ENCODE measurements around the gene OR5B12. TPM values are rescaled to one million over a fixed set of nuclear protein-coding genes. Genes with fewer than 3 reads are reported as not detected.

OR5B12 gene
- total RNA-seq = not detected

- H3K4me1 ChIP-seq (replicated peaks) = no peaks in the 10 kb centered on the region
- H3K27ac ChIP-seq = no peak within 1 kb of the TSS
- no peaks in the 10 kb centered on the region for H3K27me3 ChIP-seq (replicated peaks; ENCODE audit: insufficient read depth)
- no peaks in the 10 kb centered on the region for H3K36me3 ChIP-seq
- intact Hi-C loops (cut with DNase I) = no loop called here
- no peak for DNase-seq (ENCODE audit: low spot score)
- WGBS = 86% methylated on average over 1 of the region's 1 CpG
- TF ChIP-seq CTCF (IDR thresholded peaks at IDR 0.05) = no peak
- no peak for TF ChIP-seq POLR2A (IDR thresholded peaks at IDR 0.05)
- TF ChIP-seq POLR2AphosphoS5 (IDR thresholded peaks at IDR 0.05) = no peak
- H3K9me3 ChIP-seq = no peaks in the 10 kb centered on the region
- no peak within 1 kb of the TSS for H3K4me3 ChIP-seq
These were observed at the start of gene OR5B12 for GRCh38 chr11:58442136-58442535. OR5B12 (minus strand) TSS chr11:58442236; CDS start chr11:58440151, 2,085 bp downstream.

- Histone ChIP-seq H3K4me3 (no peak overlapping the region), H3K27me3 (replicated peaks; ENCODE audit: insufficient read depth) (no peaks in the 10 kb centered on the region), H3K9me3 (no peaks in the 10 kb centered on the region), H3K4me1 (replicated peaks) (no peaks in the 10 kb centered on the region), H3K36me3 (no peaks in the 10 kb centered on the region), H3K27ac (no peak overlapping the region)
- DNase-seq (ENCODE audit: low spot score) = no peak
- no peak for TF ChIP-seq POLR2A (IDR thresholded peaks at IDR 0.05)
- intact Hi-C loops (cut with DNase I) = no loop called here
- 36% methylated on average over 2 of the region's 2 CpGs for WGBS
These were observed 48.8 kb upstream of the OR5B12 start for GRCh38 chr11:58490827-58491226.

- H3K27me3 ChIP-seq (replicated peaks; ENCODE audit: insufficient read depth) = no peaks in the 10 kb centered on the region
These were observed 45.1 kb upstream of the OR5B12 start for GRCh38 chr11:58487170-58487569.

GRCh38 chr11:58485961-58486360 is 43.9 kb upstream of the OR5B12 start:
- DNase-seq (ENCODE audit: low spot score) = no peak

More at GRCh38 chr11:58487170-58487569, 45.1 kb upstream of the OR5B12 start:
- H3K4me1 ChIP-seq (replicated peaks) = no peaks in the 10 kb centered on the region
- no peak for DNase-seq (ENCODE audit: low spot score)
- TF ChIP-seq POLR2AphosphoS5 (IDR thresholded peaks at IDR 0.05) (no peak), POLR2A (IDR thresholded peaks at IDR 0.05) (no peak), CTCF (IDR thresholded peaks at IDR 0.05) (no peak)
- no peaks in the 10 kb centered on the region for H3K9me3 ChIP-seq
- intact Hi-C loops (cut with DNase I) = no loop called here
- H3K36me3 ChIP-seq = no peaks in the 10 kb centered on the region
- H3K4me3 ChIP-seq = no peak overlapping the region
- no peak overlapping the region for H3K27ac ChIP-seq

GRCh38 chr11:58471892-58472291 is 29.9 kb upstream of the OR5B12 start:
- DNase-seq (ENCODE audit: low spot score) = no peak
- intact Hi-C loops (cut with DNase I) = no loop called here

More at GRCh38 chr11:58485961-58486360, 43.9 kb upstream of the OR5B12 start:
- H3K4me3 ChIP-seq = no peak overlapping the region
- no peak overlapping the region for H3K27ac ChIP-seq
- 81% methylated on average over 1 of the region's 1 CpG for WGBS
- no peaks in the 10 kb centered on the region for H3K9me3 ChIP-seq
- no peaks in the 10 kb centered on the region for H3K36me3 ChIP-seq
- TF ChIP-seq CTCF (IDR thresholded peaks at IDR 0.05) (no peak), POLR2AphosphoS5 (IDR thresholded peaks at IDR 0.05) (no peak), POLR2A (IDR thresholded peaks at IDR 0.05) (no peak)
- no peaks in the 10 kb centered on the region for H3K4me1 ChIP-seq (replicated peaks)
- intact Hi-C loops (cut with DNase I) = no loop called here
- no peaks in the 10 kb centered on the region for H3K27me3 ChIP-seq (replicated peaks; ENCODE audit: insufficient read depth)

More at GRCh38 chr11:58471892-58472291, 29.9 kb upstream of the OR5B12 start:
- H3K36me3 ChIP-seq = no peaks in the 10 kb centered on the region
- no peaks in the 10 kb centered on the region for H3K27me3 ChIP-seq (replicated peaks; ENCODE audit: insufficient read depth)
- TF ChIP-seq POLR2A (IDR thresholded peaks at IDR 0.05) = no peak
- TF ChIP-seq CTCF (IDR thresholded peaks at IDR 0.05) = no peak
- no peak for TF ChIP-seq POLR2AphosphoS5 (IDR thresholded peaks at IDR 0.05)
- no peak overlapping the region for H3K27ac ChIP-seq
- H3K4me3 ChIP-seq = no peak overlapping the region
- H3K9me3 ChIP-seq = no peaks in the 10 kb centered on the region
- H3K4me1 ChIP-seq (replicated peaks) = no peaks in the 10 kb centered on the region

All from prostate gland (tissue), 2 donors.